BLaER1 treated with 17β-estradiol and CSF1 and Interleukin-3, amounts not matched to agents 10 nM and 100 nM (cell line): ENCODE results near the gene NUTF2.
A peak's percentile ranks its signal among the peaks of the same experiment; 100 is the strongest.

Source experiments
- H3K27ac ChIP-seq, 11 experiments: shearing (Covaris generic); formaldehyde crosslinking; 2 replicates each; pipeline ENCODE4 v1.8.1; 2022
- H3K27me3 ChIP-seq, 11 experiments: shearing (Covaris generic); formaldehyde crosslinking; 2 replicates each; pipeline ENCODE4 v1.8.1; 2022
- H3K36me3 ChIP-seq, 11 experiments: shearing (Covaris generic); formaldehyde crosslinking; 2 replicates each; pipeline ENCODE4 v1.8.1; 2022
- H3K4me1 ChIP-seq, 10 experiments: shearing (Covaris generic); formaldehyde crosslinking; 2 replicates each; pipeline ENCODE4 v1.8.1; 2022
- H3K4me2 ChIP-seq, 11 experiments: shearing (Covaris generic); formaldehyde crosslinking; 2 replicates each; pipeline ENCODE4 v1.8.1; 2022
- H3K4me3 ChIP-seq, 10 experiments: shearing (Covaris generic); formaldehyde crosslinking; 2 replicates each; pipeline ENCODE4 v1.8.1; 2022
- H3K9ac ChIP-seq, 11 experiments: shearing (Covaris generic); formaldehyde crosslinking; 2 replicates each; pipeline ENCODE4 v1.8.1; 2022
- H3K9me3 ChIP-seq, 11 experiments: shearing (Covaris generic); formaldehyde crosslinking; replicated peaks in 1 of 11; 2 replicates each; pipeline ENCODE4 v1.8.1; 2022
- H4K20me1 ChIP-seq, 11 experiments: shearing (Covaris generic); formaldehyde crosslinking; 2 replicates each; pipeline ENCODE4 v1.8.1; 2022
- Cebpa-rat ChIP-seq, 11 experiments: shearing (Covaris generic); IDR thresholded peaks; 2 replicates each; pipeline ENCODE4 v1.8.1; 2022

The NUTF2 gene

DNA sequence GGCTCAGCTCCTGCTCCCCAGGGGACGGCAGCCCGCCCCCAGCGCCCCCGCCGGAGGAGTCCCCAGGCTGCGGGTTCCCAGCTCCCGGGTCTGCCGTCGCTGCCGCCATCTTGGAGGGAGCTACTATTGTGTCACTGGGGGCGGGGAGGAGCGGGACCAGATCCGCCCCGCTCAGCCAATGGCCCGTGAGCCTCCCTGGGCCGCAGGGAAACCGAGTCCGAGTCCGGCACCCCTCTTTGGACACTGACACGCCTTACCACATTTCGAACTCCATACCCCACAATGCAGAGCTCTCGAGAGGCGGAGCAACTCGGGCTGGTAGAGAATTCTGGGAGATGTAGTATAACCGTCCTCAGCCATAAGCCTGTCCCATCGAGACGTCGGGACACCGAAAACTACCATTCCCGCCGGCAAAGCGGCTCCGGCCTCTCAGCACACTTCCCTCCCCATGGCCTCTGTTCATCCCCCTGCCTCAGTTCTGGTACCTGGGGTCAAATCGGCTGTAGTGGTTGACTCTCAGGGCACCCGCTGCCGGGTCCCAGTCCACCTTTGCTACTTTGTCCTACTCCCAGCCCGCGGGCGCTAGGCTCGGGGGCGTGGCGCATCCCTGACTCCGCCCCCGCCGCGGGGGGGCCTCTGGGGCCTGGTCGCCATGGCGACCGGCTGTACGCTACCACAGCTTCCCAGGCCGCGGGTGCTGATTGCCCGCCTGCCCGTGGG, 40.1 kb upstream of the NUTF2 start, which contains the start of the genes RANBP10 and TSNAXIP1:
Gene RANBP10 (minus strand): TSS at position 133 of the 720 bp plus-strand sequence. CDS start 24 bp downstream, at position 109.
Gene TSNAXIP1 (plus strand): TSS at position 462 of the 720 bp plus-strand sequence. CDS start 261 bp downstream, outside the sequence.
- Histone ChIP-seq H4K20me1 (peaks cover 7 to 23% (median 16%) of the 10 kb centered on the region in 11 experiments; a peak in 21 of 22 replicates), H3K27me3 (no peaks in the 10 kb centered on the region), H3K9ac (peak within 1 kb of the TSS; percentile 85 to 97 (median 92)), H3K4me1 (peaks cover 47 to 51% (median 50%) of the 10 kb centered on the region in 10 experiments), H3K9me3 (no peaks in the 10 kb centered on the region), H3K36me3 (peaks cover 16 to 36% (median 26%) of the 10 kb centered on the region in 11 experiments), H3K4me3 (peak within 1 kb of the TSS; percentile 80 to 100 (median 92)), H3K4me2 (peak within 1 kb of the TSS; percentile 94 to 100 (median 98)), H3K27ac (peak within 1 kb of the TSS; percentile 78 to 89 (median 82))
- peak in 3 of 11 experiments; percentile 29 to 40 (median 31); a peak in 3 of 22 replicates for TF ChIP-seq Cebpa-rat (IDR thresholded peaks at IDR 0.05)

DNA sequence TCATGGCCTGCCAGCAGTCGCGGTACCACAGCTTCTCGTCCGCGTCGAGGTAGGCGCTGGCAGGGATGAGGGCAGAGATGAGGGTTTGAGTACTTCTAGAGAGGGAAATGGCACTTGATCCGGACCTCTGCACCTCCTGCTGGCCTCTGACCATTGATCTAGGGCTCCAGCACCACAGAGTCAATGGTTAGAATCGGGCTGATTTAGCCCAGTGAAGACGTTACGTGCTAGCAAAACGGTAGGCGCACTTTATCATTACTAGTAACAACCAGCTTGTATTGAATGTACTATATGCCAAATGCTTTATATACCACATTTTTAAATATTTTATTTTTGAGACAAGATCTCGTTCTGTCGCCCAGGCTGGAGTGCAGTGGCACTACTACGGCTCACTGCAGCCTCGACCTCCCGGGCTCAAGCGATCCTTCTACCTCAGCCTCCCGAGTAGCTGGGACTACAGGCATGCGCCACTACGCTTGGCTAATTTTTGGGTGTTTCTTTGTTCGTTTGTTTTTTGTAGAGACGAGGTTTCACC, 39.5 kb upstream of the NUTF2 start:
- Histone ChIP-seq H3K36me3 (peaks cover 10 to 30% (median 23%) of the 10 kb centered on the region in 11 experiments; a peak in 21 of 22 replicates), H3K9me3 (no peaks in the 10 kb centered on the region), H3K9ac (peak overlapping the region; percentile 50 to 95 (median 91); a peak in 21 of 22 replicates), H4K20me1 (peaks cover under 1 to 17% (median 10%) of the 10 kb centered on the region in 11 experiments; a peak in 14 of 22 replicates), H3K4me2 (peak overlapping the region; percentile 64 to 93 (median 87)), H3K4me1 (peaks cover 41 to 45% (median 43%) of the 10 kb centered on the region in 10 experiments), H3K27ac (peak overlapping the region in 10 of 11 experiments; percentile 78 to 89 (median 83); a peak in 18 of 22 replicates), H3K27me3 (no peaks in the 10 kb centered on the region), H3K4me3 (peak overlapping the region; percentile 80 to 100 (median 92))
- no peak for TF ChIP-seq Cebpa-rat (IDR thresholded peaks at IDR 0.05)

DNA sequence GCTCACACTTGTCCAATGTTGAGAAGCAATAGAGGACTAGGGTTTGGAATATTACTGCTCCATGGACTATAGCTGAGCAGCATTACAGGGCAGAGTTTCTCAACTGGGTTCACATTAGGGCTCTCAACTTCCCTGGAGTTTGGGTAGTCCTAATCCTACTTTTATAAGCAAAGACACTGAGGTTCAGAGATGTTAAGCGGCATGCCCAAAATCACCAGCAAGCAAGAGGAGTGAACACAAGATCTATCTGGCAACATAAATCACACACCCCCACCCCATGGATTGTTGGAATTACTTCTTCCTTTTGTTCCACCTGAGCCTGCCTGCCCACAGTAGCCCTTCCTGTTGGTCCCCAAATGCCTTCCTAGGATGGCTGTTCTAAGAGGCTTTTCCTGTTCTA, 34.8 kb upstream of the NUTF2 start:
- Histone ChIP-seq H3K9ac (no peak overlapping the region), H3K4me3 (no peak overlapping the region), H4K20me1 (no peaks in the 10 kb centered on the region), H3K4me1 (peaks cover 6 to 11% (median 7%) of the 10 kb centered on the region in 10 experiments; a peak in 18 of 20 replicates), H3K4me2 (no peak overlapping the region), H3K27ac (no peak overlapping the region), H3K36me3 (no peaks in the 10 kb centered on the region), H3K27me3 (no peaks in the 10 kb centered on the region), H3K9me3 (no peaks in the 10 kb centered on the region)
- TF ChIP-seq Cebpa-rat (IDR thresholded peaks at IDR 0.05) = no peak

DNA sequence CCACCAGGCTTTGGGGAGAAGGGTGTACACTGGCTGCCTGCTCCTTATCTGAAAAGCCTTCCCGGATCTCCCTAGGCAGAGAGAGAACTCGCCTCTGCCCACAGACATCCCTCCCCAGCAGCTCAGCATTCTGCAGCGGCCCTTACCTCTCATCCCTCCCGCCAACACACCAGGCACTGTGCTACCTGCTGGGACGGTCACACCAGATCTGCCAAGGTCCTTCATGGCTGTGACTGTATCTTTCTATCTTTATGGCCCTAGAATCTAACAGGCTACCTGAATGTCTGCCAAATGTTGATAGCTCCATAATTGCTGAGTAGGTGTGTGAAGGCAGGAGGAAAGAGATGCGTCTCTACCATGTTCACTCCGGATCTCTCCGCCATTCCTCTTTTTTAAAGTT, 32.2 kb upstream of the NUTF2 start:
- no peaks in the 10 kb centered on the region for H4K20me1 ChIP-seq
- no peaks in the 10 kb centered on the region for H3K36me3 ChIP-seq
- peaks cover 0 to 4% (median 0%) of the 10 kb centered on the region in 10 experiments; a peak in 2 of 20 replicates for H3K4me1 ChIP-seq
- H3K9me3 ChIP-seq = no peaks in the 10 kb centered on the region
- H3K27ac ChIP-seq = no peak overlapping the region
- no peak overlapping the region for H3K4me3 ChIP-seq
- no peaks in the 10 kb centered on the region for H3K27me3 ChIP-seq
- TF ChIP-seq Cebpa-rat (IDR thresholded peaks at IDR 0.05) = no peak
- H3K4me2 ChIP-seq = no peak overlapping the region
- no peak overlapping the region; a peak in 1 of 22 replicates for H3K9ac ChIP-seq

DNA sequence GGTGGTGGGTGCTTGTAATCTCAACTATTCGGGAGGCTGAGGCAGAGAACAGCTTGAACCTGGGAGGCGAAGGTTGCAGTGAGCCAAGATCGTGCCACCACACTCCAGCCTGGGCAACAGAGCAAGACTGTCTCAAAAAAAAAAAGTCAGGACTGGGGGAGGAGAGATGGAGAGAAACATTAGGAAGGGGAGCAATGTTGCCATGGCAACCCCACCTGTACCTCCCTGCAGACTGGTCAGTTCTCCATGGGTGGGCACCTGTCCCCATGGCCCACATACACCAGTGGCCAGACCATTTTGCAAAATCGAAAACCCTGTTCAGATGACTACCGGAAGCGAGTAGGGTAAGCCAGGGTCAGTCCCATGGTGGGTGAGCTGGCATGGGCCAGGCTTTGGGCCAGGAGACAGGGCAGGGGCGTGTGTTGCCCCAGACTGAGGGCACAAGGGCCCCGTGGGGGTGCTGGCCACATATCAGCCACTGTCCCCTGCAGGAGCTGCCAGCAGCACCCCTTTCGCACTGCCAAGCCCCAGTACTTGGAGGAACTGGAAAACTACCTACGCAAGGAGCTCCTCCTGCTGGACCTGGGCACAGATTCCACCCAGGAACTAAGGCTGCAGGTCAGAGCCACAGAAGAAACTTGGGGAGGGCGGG, 26.0 kb upstream of the NUTF2 start:
- Histone ChIP-seq H3K4me2 (no peak overlapping the region), H3K4me1 (peaks cover 0 to 17% (median 6%) of the 10 kb centered on the region in 10 experiments; a peak in 8 of 20 replicates), H4K20me1 (peaks cover 0 to 11% (median 0%) of the 10 kb centered on the region in 11 experiments; a peak in 2 of 22 replicates), H3K27me3 (no peaks in the 10 kb centered on the region), H3K4me3 (no peak overlapping the region), H3K27ac (no peak overlapping the region), H3K9ac (no peak overlapping the region), H3K36me3 (peaks cover 0 to 3% (median under 1%) of the 10 kb centered on the region in 11 experiments; a peak in 4 of 22 replicates), H3K9me3 (no peaks in the 10 kb centered on the region)
- no peak for TF ChIP-seq Cebpa-rat (IDR thresholded peaks at IDR 0.05)

GRCh38 chr16:67822511-67822910, 24.2 kb upstream of the NUTF2 start:
- no peak overlapping the region for H3K27ac ChIP-seq
- no peak overlapping the region for H3K9ac ChIP-seq
- H3K4me1 ChIP-seq = peaks cover 0 to 18% (median 7%) of the 10 kb centered on the region in 10 experiments; a peak in 7 of 20 replicates
- TF ChIP-seq Cebpa-rat (IDR thresholded peaks at IDR 0.05) = no peak
- peaks cover 0 to 26% (median 0%) of the 10 kb centered on the region in 11 experiments; a peak in 3 of 22 replicates for H4K20me1 ChIP-seq
- no peak overlapping the region for H3K4me3 ChIP-seq
- H3K9me3 ChIP-seq = no peaks in the 10 kb centered on the region
- peaks cover 8 to 20% (median 18%) of the 10 kb centered on the region in 11 experiments; a peak in 21 of 22 replicates for H3K36me3 ChIP-seq
- H3K27me3 ChIP-seq = no peaks in the 10 kb centered on the region
- H3K4me2 ChIP-seq = no peak overlapping the region

DNA sequence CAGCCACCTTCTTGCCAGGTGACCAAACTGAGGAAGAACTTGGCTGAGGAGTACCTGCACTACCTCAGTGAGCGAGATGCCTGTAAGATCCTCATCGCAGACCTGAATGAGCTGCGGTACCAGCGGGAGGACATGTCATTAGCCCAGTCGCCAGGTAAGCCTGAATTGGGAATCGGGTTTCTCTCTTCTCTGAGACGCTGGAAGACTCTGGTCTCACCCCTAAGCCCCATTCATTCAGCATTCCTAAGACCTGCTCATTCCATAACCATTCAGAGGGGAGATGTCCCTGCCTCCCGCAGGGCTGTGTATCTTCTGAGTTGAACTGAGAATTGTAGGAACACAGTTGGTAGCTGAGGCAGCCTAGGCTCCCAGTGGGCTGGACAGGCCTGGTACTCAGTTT, 21.6 kb upstream of the NUTF2 start:
- peak overlapping the region in 4 of 11 experiments; percentile 4 to 23 (median 14); a peak in 2 of 22 replicates for H3K4me2 ChIP-seq
- no peak overlapping the region for H3K27ac ChIP-seq
- peaks cover 34 to 46% (median 43%) of the 10 kb centered on the region in 11 experiments for H3K36me3 ChIP-seq
- H3K4me3 ChIP-seq = no peak overlapping the region
- H3K9ac ChIP-seq = no peak overlapping the region
- peaks cover 0 to 18% (median 7%) of the 10 kb centered on the region in 10 experiments; a peak in 7 of 20 replicates for H3K4me1 ChIP-seq
- no peak for TF ChIP-seq Cebpa-rat (IDR thresholded peaks at IDR 0.05)
- H3K9me3 ChIP-seq = no peaks in the 10 kb centered on the region
- peaks cover 0 to 52% (median 0%) of the 10 kb centered on the region in 11 experiments; a peak in 5 of 22 replicates for H4K20me1 ChIP-seq
- H3K27me3 ChIP-seq = no peaks in the 10 kb centered on the region

GRCh38 chr16:67825906-67826305, 20.8 kb upstream of the NUTF2 start:
- peaks cover 42 to 54% (median 51%) of the 10 kb centered on the region in 11 experiments for H3K36me3 ChIP-seq
- no peak overlapping the region for H3K9ac ChIP-seq

More at GRCh38 chr16:67825906-67826305, 20.8 kb upstream of the NUTF2 start:
- Histone ChIP-seq H3K27me3 (no peaks in the 10 kb centered on the region), H3K4me2 (no peak overlapping the region), H3K27ac (no peak overlapping the region), H3K9me3 (no peaks in the 10 kb centered on the region), H3K4me1 (peaks cover 0 to 18% (median 7%) of the 10 kb centered on the region in 10 experiments; a peak in 7 of 20 replicates), H3K4me3 (no peak overlapping the region), H4K20me1 (peaks cover 0 to 54% (median 0%) of the 10 kb centered on the region in 11 experiments; a peak in 5 of 22 replicates)
- no peak for TF ChIP-seq Cebpa-rat (IDR thresholded peaks at IDR 0.05)
